NCI-H345 (cell line): ENCODE results near the gene SLC24A4.

Experiments
- DNase-seq: peaks from one replicate; lab custom pipeline; 2025; lab: John Stamatoyannopoulos, UW

SLC24A4 gene

GRCh38 chr14:92404421-92404820 is 81.5 kb downstream of the SLC24A4 start:
- no peak for DNase-seq

DNA sequence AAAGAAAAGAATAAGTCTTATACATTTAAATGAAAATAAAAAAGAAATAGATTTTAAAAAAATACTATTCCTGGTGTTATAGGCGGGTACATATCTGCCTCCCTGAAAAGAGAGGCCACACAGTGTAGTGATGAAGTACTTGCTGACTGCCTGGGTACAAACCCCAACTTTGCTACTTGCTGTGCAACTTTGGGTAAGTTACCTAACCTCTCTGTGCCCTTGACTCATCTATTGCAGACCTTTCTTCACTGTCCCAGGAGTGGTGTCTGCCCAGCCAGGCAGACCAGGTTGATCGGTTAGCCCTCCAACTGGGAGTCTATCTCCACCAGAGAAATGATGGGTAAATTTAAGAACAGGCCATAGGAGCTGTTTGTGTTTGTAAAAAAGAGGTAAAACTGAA is 82.0 kb downstream of the SLC24A4 start:
- no peak for DNase-seq

GRCh38 chr14:92407410-92407809 is 84.4 kb downstream of the SLC24A4 start:
- DNase-seq, result no peak

GRCh38 chr14:92409043-92409442 is 86.1 kb downstream of the SLC24A4 start:
- no peak for DNase-seq

GRCh38 chr14:92411135-92411534 is 88.2 kb downstream of the SLC24A4 start:
- DNase-seq, result no peak

DNA sequence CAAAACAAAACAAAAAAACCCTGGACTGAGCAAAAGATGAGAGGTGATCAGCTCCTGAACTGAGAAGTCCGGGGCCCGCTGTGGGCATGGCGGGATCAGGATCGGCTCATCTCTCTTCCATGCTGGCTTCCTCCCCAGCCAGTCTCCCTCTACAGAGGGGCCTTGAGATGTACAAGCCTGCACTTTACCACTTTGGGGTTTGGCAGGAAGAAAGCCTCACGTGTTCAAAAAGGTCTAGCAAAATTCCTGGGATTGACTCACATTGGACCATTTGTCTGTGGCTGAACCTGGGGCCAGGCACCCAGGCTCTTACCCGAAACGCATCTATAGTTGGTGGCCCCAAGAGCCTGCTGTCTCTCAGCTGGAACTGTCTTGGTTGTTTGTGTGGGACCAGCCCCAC is 89.0 kb downstream of the SLC24A4 start:
- no peak for DNase-seq

GRCh38 chr14:92412912-92413311 is 89.9 kb downstream of the SLC24A4 start:
- no peak for DNase-seq

DNA sequence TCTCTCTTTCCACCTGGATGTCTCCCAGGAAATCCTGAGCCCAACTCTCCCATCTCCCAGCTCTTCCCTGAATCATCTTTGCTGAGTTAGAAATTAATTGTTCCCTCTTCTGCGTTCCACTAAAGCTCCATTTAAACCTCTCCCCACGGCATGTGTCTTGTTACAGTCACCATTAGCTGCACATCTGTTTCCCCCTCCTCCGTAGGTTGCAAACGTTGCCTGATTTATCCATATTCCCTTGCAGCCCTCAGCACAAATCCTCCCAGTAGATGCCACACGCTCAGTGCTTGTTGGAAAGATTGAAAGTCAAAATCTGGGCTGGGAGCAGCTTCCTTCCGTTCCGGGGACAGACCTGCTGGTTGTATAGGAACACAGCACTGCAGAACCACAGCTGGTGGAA is 90.4 kb downstream of the SLC24A4 start:
- no peak for DNase-seq

DNA sequence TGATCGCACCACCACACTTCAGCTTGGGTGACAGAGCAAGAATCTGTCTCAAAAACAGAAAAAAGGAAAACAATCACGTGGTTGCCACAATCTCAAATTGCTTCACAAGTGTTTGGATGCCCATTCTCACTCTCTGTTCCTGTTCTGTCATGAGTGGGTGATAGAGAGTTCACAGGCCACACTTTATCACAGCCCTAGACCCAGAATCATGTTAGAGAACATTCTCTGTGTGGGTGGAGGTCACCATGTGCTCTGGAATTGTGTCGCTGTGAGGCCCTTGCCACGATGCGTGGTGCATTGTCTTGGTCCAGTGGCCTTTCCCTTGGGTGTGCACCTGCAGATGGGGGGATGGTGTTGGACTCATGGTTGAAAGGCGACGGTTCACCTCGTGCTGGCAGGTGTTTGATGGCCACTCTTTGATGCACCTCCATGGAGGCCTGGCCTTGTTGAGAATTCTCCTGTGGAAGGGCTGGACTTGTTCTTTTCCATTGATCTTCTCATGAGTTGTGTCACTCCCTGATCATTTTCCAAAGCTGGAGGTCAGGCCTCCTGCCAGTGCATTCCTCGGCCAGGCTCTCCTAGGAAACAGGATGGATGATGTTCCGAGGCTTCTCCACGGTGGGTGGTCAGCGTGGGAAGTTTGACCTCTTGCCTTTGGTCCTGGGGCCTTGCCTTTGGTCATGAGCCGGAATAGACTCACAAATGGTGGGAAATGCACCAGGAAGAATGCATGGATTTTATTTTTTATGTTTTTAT is 91.9 kb downstream of the SLC24A4 start:
- no peak for DNase-seq

GRCh38 chr14:92415969-92416368 is 93.0 kb downstream of the SLC24A4 start:
- no peak for DNase-seq

- no peak for DNase-seq
Observed at GRCh38 chr14:92416544-92416943, 93.6 kb downstream of the SLC24A4 start.

DNA sequence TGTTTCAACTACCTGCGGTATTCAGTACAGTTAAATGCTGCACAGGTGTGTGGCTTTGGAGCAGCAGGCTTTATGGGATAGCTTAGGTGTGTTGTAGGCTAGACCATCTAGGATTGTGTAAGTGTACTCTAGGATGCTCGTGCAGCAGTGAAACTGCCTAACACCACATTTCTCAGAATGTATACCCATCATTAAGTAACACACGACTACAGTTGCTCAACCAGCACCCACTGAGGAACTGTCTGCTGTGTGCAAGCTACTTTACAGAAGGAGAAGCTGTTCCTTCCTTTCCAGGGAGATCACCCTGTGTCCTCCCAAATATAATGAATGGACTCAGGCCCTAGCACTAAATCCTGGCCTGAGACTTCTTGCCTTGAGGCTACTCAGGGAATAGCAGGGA is 94.8 kb downstream of the SLC24A4 start:
- no peak for DNase-seq

DNA sequence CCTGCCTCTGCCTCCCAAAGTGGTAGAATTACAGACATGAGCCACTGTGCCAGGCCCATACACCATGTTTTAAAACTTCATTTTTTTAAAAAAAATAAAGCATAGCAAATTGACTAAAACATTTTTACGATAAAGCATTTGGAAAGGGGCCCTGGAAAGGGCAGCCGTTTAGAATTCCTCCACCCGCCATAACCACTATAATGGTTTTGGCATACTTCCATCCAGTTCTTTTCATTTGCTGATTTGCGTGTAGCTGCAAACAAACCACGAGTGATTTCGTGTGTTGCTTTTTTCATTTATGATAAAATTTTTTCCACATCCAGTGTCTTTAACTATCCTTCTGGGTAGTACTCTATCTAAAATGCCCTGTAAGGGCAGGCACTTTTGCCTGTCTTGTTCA is 98.8 kb downstream of the SLC24A4 start:
- DNase-seq, result no peak

- no peak for DNase-seq
Observed at GRCh38 chr14:92425101-92425500, 102.1 kb downstream of the SLC24A4 start.

- no peak for DNase-seq
Observed at GRCh38 chr14:92426237-92426636, 103.3 kb downstream of the SLC24A4 start.

DNA sequence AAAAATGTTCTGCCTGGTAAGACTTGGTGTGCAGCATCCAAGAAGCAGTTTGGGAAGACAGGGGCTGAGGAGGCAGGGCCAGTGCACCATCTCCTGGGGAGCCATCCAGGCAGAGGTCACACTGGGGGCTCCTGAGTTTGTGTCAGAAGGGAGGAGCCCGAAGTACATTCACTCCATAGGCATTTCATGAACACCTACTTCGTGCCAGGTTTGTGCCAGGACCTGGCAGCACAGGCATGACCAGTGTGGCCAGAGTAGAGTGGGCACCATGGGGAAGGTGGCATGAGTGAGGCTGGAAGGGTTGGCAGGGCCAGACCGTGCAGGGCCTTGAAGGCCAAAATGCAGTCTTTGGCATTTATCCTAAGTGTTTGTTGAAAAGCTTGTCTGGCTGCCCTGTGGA is 104.1 kb downstream of the SLC24A4 start:
- no peak for DNase-seq

- no peak for DNase-seq
Observed at GRCh38 chr14:92430686-92431085, 107.7 kb downstream of the SLC24A4 start.

DNA sequence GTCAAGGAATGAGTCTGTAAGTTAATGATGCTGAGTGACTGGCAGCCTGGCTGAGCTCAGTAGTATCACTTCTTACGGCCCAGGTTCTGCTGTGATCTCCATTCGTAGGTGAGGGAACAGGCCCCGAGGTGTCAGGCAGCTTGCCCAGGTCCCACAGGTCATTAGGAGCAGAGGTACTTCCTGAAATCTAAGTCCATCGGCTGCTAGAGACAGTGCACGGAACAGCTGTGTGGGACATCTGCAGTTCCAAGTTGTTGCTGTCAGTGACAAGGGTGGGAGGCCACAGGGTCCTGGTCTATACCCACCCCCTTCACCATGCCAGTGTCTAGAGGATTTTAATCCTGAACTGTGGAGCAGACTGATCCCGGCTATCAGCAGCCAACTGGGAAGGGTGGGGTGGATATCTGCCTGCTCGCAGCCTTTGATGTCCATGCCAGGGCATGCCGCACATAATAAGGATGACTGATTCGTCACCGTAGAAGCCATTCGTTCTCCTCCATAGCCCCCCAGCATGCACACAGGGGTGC is 108.3 kb downstream of the SLC24A4 start:
- DNase-seq, result no peak

GRCh38 chr14:92433407-92433806 is 110.4 kb downstream of the SLC24A4 start:
- no peak for DNase-seq

DNA sequence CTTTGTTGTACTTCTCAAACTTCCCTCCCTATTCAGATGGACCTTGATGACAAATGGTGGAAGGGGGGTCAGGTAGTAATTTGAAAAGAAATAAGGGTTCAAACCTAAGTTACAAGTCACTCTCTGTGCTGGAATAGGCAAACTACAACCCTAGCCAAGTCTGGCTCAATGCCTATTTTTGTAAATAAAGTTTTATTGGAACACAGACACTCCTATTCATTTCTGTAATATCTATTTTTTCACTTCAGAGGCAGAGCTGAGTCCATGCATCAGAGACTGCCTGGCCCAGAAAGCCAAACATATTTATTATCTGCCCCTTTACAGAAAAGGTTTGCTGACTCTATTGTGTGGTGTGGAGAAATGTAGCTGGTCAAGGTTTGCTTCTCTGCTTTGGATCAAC is 112.2 kb downstream of the SLC24A4 start:
- no peak for DNase-seq

DNA sequence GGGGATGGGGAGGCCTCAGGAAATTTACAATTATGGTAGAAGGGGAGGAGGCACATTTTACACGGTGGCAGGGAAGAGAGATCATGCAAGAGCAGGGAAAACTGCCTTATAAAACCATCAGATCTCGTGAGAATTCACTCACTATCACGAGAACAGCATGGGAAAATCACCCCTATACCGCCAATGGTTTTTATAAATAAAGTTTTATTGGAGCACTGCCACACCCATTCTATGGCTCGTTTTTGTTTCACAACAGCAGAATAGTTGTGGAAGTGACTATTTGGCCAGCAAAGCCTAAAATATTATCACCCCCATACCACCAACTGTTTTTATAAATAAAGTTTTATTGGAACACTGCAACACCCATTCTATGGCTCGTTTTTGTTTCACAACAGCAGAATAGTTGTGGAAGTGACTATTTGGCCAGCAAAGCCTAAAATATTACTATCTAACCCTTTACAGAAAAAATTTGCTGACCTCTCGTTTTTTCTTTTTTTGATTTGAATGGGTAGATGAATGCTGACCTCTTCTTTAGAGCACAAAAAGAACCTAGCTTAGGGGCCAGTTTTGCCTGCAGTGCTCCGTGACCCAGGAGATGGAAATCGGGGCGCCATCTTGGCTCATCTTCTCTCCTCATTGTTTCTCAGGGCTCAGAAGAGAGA is 113.3 kb downstream of the SLC24A4 start:
- DNase-seq, result no peak

- no peak for DNase-seq
Observed at GRCh38 chr14:92437309-92437708, 114.3 kb downstream of the SLC24A4 start.

DNA sequence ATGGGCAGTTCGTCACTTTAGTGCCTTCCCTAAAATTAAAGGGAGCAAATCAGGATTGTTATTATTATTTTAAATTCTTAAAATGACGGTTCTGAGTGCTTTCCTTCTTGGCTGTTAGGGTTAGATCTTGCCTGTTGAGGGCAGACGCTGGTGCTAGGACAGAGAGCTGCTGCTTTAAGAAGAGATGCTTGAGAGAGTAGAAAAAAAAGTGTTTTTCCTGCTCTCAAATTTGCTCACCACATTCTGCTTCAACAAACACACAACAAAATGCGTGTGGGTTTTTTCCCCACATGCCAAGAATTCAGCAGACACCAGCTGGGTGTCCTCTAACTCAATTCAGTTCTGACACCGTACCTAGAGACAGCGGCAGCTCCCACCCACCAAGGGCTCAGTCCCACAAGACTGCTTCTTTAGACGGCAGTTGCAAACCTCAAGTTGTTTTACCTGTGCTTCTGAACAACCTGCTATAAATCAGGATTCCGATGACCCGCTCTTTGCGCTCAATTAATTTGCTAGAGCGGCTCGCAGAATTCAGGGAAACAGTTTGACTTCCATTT is 114.8 kb downstream of the SLC24A4 start:
- no peak for DNase-seq
